ENCODE data around the gene FUT4.

- TF ChIP-seq CTCF (IDR thresholded peaks at IDR 0.05; ENCODE audit: borderline replicate concordance, extremely low read depth, low read length, poor library complexity, severe bottlenecking), result no peak
- no peak for TF ChIP-seq EZH2 (IDR thresholded peaks at IDR 0.05; ENCODE audit: borderline replicate concordance, low read depth, low read length, severe bottlenecking)
Measured at GRCh38 chr11:94583866-94584500, 40.3 kb downstream of the FUT4 start.

Measured in DND-41 (cell line).